ENCODE results near the gene TOMT.

Gene TOMT, protein sequence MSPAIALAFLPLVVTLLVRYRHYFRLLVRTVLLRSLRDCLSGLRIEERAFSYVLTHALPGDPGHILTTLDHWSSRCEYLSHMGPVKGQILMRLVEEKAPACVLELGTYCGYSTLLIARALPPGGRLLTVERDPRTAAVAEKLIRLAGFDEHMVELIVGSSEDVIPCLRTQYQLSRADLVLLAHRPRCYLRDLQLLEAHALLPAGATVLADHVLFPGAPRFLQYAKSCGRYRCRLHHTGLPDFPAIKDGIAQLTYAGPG

DNA sequence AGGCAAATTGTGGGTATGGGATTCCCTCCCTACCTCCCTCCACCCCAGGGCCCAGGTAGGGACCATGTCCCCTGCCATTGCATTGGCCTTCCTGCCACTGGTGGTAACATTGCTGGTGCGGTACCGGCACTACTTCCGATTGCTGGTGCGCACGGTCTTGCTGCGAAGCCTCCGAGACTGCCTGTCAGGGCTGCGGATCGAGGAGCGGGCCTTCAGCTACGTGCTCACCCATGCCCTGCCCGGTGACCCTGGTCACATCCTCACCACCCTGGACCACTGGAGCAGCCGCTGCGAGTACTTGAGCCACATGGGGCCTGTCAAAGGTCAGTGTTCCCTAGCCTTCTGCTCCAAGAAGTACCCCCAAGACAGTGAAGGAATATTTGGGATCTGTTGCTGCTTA lies at the start of gene TOMT:
Gene TOMT, plus strand, starts transcription at position 37 of the 400 bp plus-strand sequence. Its CDS starts 28 bp downstream, at position 65.
- H3K4me3 ChIP-seq (ENCODE audit: low read depth, low read length): no peak within 1 kb of the TSS
- DNase-seq (ENCODE audit: low read depth): no peak
- TF ChIP-seq, protein P1, sequence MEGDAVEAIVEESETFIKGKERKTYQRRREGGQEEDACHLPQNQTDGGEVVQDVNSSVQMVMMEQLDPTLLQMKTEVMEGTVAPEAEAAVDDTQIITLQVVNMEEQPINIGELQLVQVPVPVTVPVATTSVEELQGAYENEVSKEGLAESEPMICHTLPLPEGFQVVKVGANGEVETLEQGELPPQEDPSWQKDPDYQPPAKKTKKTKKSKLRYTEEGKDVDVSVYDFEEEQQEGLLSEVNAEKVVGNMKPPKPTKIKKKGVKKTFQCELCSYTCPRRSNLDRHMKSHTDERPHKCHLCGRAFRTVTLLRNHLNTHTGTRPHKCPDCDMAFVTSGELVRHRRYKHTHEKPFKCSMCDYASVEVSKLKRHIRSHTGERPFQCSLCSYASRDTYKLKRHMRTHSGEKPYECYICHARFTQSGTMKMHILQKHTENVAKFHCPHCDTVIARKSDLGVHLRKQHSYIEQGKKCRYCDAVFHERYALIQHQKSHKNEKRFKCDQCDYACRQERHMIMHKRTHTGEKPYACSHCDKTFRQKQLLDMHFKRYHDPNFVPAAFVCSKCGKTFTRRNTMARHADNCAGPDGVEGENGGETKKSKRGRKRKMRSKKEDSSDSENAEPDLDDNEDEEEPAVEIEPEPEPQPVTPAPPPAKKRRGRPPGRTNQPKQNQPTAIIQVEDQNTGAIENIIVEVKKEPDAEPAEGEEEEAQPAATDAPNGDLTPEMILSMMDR (conservative IDR thresholded peaks at IDR 0.05; ENCODE audit: low read depth, low read length): no peak

DNA sequence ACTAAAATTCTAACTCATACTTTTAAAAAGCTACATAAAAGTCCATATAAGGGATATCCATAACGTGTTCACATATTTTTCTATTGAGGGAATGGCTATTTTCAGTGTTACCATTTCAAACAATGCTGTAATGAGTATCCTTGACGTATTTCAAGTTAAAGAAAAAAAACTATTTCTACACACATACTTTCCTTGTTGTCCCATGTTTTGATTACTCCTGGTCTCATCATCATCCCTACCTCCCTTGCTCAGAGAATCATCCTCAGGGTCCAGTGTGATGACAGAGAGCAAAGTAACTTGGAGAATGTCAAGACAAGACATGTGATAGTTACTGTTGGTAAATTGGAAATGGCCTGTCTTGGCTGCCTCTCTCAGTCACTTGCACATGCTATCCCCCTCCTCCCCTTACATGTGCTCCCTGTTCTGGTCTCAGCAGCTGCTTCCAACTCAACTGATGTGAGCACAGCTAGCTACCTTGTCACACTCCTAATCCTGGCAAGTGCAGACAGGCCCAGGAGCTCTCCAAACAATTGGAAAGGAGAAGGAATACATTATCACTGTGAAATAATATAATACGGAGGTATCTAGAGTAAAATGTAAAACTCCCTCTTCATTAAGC lies 47.2 kb upstream of the TOMT start:
- no peak overlapping the region for H3K4me3 ChIP-seq (ENCODE audit: low read depth, low read length)
- TF ChIP-seq, protein P1 (conservative IDR thresholded peaks at IDR 0.05; ENCODE audit: low read depth, low read length): no peak
- peak; percentile 16 for DNase-seq (ENCODE audit: low read depth)

DNA sequence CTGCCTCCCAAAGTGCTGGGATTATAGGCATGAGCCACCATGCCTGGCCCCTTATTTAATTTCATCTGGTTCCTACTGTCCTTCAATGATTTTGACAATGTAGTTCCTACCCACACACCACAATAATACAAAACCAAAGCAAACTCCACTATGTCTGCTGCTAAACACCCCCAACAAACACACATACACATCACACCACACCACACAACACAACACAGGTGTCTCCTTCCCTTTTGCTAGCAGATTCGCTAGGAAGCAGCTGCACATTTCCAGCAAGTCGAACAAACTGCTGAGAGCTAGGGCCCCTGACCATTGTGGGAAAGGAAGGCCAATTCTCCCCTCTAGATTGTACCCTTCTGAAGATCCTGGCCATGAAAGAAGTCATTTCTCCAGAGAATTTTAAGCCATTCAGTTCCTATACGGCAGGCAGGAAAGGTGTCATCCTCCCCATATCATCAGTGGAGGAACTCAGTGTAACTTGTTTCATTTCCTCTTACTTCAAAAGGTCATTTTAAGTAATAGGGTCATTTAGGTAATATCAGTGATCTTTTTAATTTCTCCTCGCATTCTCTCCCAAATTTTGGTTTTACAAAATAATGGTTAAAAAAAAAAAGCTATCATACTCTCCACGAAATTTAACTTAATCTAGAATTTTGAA lies 43.9 kb upstream of the TOMT start:
- DNase-seq (ENCODE audit: low read depth): no peak
- H3K4me3 ChIP-seq (ENCODE audit: low read depth, low read length): no peak overlapping the region
- TF ChIP-seq, protein P1 (conservative IDR thresholded peaks at IDR 0.05; ENCODE audit: low read depth, low read length): no peak

DNA sequence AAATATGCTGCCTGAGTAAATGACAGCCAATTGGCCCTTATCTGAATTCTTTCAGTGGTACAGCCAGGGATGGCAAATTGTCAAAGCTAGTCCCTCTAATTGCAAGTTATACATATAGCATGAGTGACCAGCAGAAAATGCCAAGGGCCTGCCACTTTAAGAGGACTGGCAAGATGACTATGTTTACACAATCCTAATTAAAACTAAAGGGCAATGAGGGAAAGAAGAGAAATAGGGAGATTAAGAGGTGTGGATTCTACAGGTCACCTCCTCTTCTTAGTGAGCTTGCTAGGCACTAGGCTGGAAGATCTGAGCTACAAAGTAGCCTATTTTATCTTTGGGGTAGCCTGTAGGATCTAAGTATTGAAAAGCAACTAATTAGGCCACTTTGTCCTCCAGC lies 38.9 kb upstream of the TOMT start:
- H3K4me3 ChIP-seq (ENCODE audit: low read depth, low read length): no peak overlapping the region
- DNase-seq (ENCODE audit: low read depth): no peak
- TF ChIP-seq, protein P1 (conservative IDR thresholded peaks at IDR 0.05; ENCODE audit: low read depth, low read length): no peak

DNA sequence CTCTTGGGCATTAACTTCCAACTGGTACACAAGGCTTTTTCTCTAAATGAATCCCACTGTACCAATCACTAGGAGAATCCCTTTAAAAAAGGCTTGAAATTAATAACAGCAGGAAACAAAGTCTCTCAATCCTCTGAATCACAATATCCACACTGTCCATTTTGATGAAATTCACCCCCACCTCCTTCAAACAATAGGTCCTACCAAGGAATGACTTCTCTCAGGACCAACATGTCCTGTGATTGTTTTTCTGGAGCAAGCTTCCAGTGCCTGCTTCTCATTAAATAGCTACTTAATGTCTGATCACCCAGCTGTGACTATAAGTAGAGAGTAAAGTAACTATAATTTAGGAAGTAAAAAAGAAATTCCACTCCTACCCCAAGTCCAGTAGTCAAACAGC lies 38.5 kb upstream of the TOMT start:
- DNase-seq (ENCODE audit: low read depth): no peak
- no peak overlapping the region for H3K4me3 ChIP-seq (ENCODE audit: low read depth, low read length)
- TF ChIP-seq, protein P1 (conservative IDR thresholded peaks at IDR 0.05; ENCODE audit: low read depth, low read length): no peak

DNA sequence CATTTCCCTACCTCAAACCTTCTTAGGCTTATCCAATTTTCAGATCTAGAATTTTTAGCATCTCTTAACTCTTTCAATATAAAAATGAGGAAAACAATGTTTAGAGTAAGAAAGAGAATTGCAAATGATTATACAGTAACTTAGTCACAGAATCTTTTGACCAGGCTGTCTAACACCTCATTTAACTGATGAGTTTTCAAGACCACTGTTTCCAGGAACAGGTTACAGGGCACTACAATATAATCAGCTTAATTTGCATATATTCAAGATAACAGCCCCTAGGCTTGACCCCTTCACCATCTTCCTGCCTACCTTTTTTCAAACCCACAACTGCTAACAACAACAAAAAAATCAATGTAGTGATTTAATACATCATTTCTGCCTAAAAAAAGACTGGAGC lies 38.0 kb upstream of the TOMT start:
- no peak overlapping the region for H3K4me3 ChIP-seq (ENCODE audit: low read depth, low read length)
- TF ChIP-seq, protein P1 (conservative IDR thresholded peaks at IDR 0.05; ENCODE audit: low read depth, low read length): no peak
- no peak for DNase-seq (ENCODE audit: low read depth)
